IMR-90 (cell line): ENCODE results near the gene MID1. TPM values are rescaled to one million over a fixed set of nuclear protein-coding genes. Genes with fewer than 3 reads are reported as not detected.

Experiments used
- ATAC-seq: fragments of 200-7000 bp; cut with Tn5 transposase; 2 replicates; pipeline ENCODE4 v1.9.1; 2020; ENCODE audit warnings: low read depth, mild to moderate bottlenecking, moderate library complexity
- BruUV-seq: library from RNA; stranded (reverse); fragments of 400-500 nt; replicated peaks from 2 replicates; lab custom pipeline; 2021; lab: Mats Ljungman, UMichigan
- CTCF ChIA-PET: fragments of 300-600 bp; formaldehyde crosslinking; extraction: SDS; loops from one replicate; lab custom pipeline; 2021; ENCODE audit warnings: antibody characterized with exemption; lab: Yijun Ruan, JAX
- POLR2A ChIA-PET: fragments of 300-600 bp; sonication (Branson Sonifier 250); formaldehyde crosslinking; loops from one replicate; lab custom pipeline; 2022; ENCODE audit warnings: antibody characterized with exemption; ENCODE audit not compliant: unreplicated experiment; lab: Charles Lee
- DNase-seq: peaks from one replicate; pipeline ENCODE4 v3.0.0; 2013
- H2AFZ ChIP-seq: replicated peaks from 2 replicates; pipeline ENCODE3; 2013; ENCODE audit warnings: low read length, mild to moderate bottlenecking; ENCODE audit not compliant: poor library complexity
- H2AK5ac ChIP-seq: 2 replicates; pipeline ENCODE4 v1.6.1; 2013; ENCODE audit warnings: low read depth, low read length, inconsistent platforms
- H2AK9ac ChIP-seq: replicated peaks from 2 replicates; pipeline ENCODE3; 2013; ENCODE audit warnings: mild to moderate bottlenecking, low read depth, low read length, moderate library complexity; ENCODE audit not compliant: poor library complexity
- H2BK120ac ChIP-seq: 2 replicates; pipeline ENCODE4 v1.6.1; 2013; ENCODE audit warnings: low read depth, low read length, inconsistent platforms
- H2BK15ac ChIP-seq: 3 replicates; pipeline ENCODE4 v1.6.1; 2013; ENCODE audit warnings: low read depth, low read length, inconsistent platforms
- H2BK20ac ChIP-seq: 2 replicates; pipeline ENCODE4 v1.6.1; 2013; ENCODE audit warnings: low read depth, mild to moderate bottlenecking, inconsistent platforms, low read length, moderate library complexity
- H2BK5ac ChIP-seq: 2 replicates; pipeline ENCODE4 v1.6.1; 2013; ENCODE audit warnings: mild to moderate bottlenecking, low read depth, low read length, inconsistent platforms; ENCODE audit not compliant: poor library complexity, severe bottlenecking
- H3K14ac ChIP-seq: replicated peaks from 2 replicates; pipeline ENCODE4 v1.6.1; 2013; ENCODE audit warnings: low read depth, low read length, inconsistent platforms
- H3K18ac ChIP-seq: 2 replicates; pipeline ENCODE4 v1.6.1; 2013; ENCODE audit warnings: low read depth, low read length, control low read depth
- H3K23ac ChIP-seq: 2 replicates; pipeline ENCODE4 v1.6.1; 2013; ENCODE audit warnings: low read depth, low read length, inconsistent platforms
- H3K27ac ChIP-seq: 2 replicates; pipeline ENCODE4 v1.5.1; 2013; ENCODE audit warnings: mild to moderate bottlenecking, control low read depth, low read length; ENCODE audit not compliant: insufficient read depth
- H3K27me3 ChIP-seq: 2 replicates; pipeline ENCODE4 v1.6.1; 2013; ENCODE audit warnings: low read length; ENCODE audit not compliant: control insufficient read depth, insufficient read depth
- H3K36me3 ChIP-seq: 2 replicates; pipeline ENCODE4 v1.6.1; 2013; ENCODE audit warnings: low read length, mixed read lengths; ENCODE audit not compliant: control insufficient read depth, insufficient read depth
- H3K4ac ChIP-seq: 2 replicates; pipeline ENCODE4 v1.6.1; 2013; ENCODE audit warnings: low read depth, low read length, inconsistent platforms
- H3K4me1 ChIP-seq: 2 replicates; pipeline ENCODE4 v1.6.1; 2013; ENCODE audit warnings: low read length, mixed read lengths; ENCODE audit not compliant: control insufficient read depth, insufficient read depth
- H3K4me2 ChIP-seq: 2 replicates; pipeline ENCODE4 v1.6.1; 2013; ENCODE audit warnings: low read depth, mild to moderate bottlenecking, control low read depth, low read length, moderate library complexity
- H3K4me3 ChIP-seq: 2 replicates; pipeline ENCODE4 v1.5.1; 2013; ENCODE audit warnings: low read depth, mild to moderate bottlenecking, control low read depth, low read length, moderate library complexity; ENCODE audit not compliant: insufficient read depth
- H3K56ac ChIP-seq: 2 replicates; pipeline ENCODE4 v1.6.1; 2013; ENCODE audit warnings: low read length, inconsistent platforms; ENCODE audit not compliant: insufficient read depth; ENCODE audit errors: extremely low read depth
- H3K79me1 ChIP-seq, 2 experiments: 2 replicates each; pipeline ENCODE4 v1.6.1; 2013; ENCODE audit warnings: low read length in 2 of 2, inconsistent platforms in 1 of 2, low read depth in 1 of 2
- H3K9ac ChIP-seq: 2 replicates; pipeline ENCODE4 v1.6.1; 2013; ENCODE audit warnings: low read depth, low read length, control low read depth
- H3K9me1 ChIP-seq: 2 replicates; pipeline ENCODE4 v1.6.1; 2013; ENCODE audit warnings: low read length, inconsistent platforms; ENCODE audit not compliant: insufficient read depth
- H3K9me3 ChIP-seq: 2 replicates; pipeline ENCODE4 v1.6.1; 2013; ENCODE audit warnings: low read length; ENCODE audit not compliant: control insufficient read depth, insufficient read depth
- H4K20me1 ChIP-seq: 2 replicates; pipeline ENCODE4 v1.6.1; 2013; ENCODE audit warnings: low read length, inconsistent platforms; ENCODE audit not compliant: insufficient read depth
- H4K5ac ChIP-seq: 2 replicates; pipeline ENCODE4 v1.6.1; 2013; ENCODE audit warnings: mild to moderate bottlenecking, low read depth, low read length, control low read depth
- H4K8ac ChIP-seq, 2 experiments: 2 replicates each; pipeline ENCODE4 v1.6.1; 2013; ENCODE audit warnings: low read depth in 2 of 2, low read length in 2 of 2, control low read depth in 1 of 2, inconsistent platforms in 1 of 2
- H4K91ac ChIP-seq: 2 replicates; pipeline ENCODE4 v1.6.1; 2013; ENCODE audit warnings: low read depth, low read length, inconsistent platforms; ENCODE audit not compliant: insufficient read depth
- BHLHE40 ChIP-seq: fragments of 150-350 bp; IDR thresholded peaks from 2 replicates; pipeline ENCODE4 v1.6.1; 2016; ENCODE audit warnings: mild to moderate bottlenecking, low read depth, low read length
- CTCF ChIP-seq: conservative IDR thresholded peaks from 2 replicates; pipeline ENCODE4 v1.5.1; 2012; ENCODE audit warnings: mild to moderate bottlenecking, low read depth, low read length, improper control_type of control experiment
- FOS ChIP-seq: fragments of 150-350 bp; IDR thresholded peaks from 2 replicates; pipeline ENCODE4 v1.6.1; 2016; ENCODE audit warnings: low read depth, low read length
- MAFK ChIP-seq: IDR thresholded peaks from 2 replicates; pipeline ENCODE4 v1.6.1; 2012; ENCODE audit warnings: low read depth, low read length, improper control_type of control experiment
- MAZ ChIP-seq: IDR thresholded peaks from 2 replicates; pipeline ENCODE4 v1.6.1; 2012; ENCODE audit warnings: low read depth, mild to moderate bottlenecking, low read length, improper control_type of control experiment, moderate library complexity, borderline replicate concordance
- MXI1 ChIP-seq: IDR thresholded peaks from 2 replicates; pipeline ENCODE4 v1.6.1; 2012; ENCODE audit warnings: low read depth, mild to moderate bottlenecking, low read length, moderate library complexity, borderline replicate concordance
- POLR2A ChIP-seq: IDR thresholded peaks from 2 replicates; pipeline ENCODE4 v1.6.1; 2012; ENCODE audit warnings: mild to moderate bottlenecking, low read depth, low read length
- RCOR1 ChIP-seq: IDR thresholded peaks from 2 replicates; pipeline ENCODE4 v1.6.1; 2012; ENCODE audit warnings: mild to moderate bottlenecking, low read length, improper control_type of control experiment; ENCODE audit not compliant: insufficient replicate concordance
- USF2 ChIP-seq: fragments of 150-350 bp; IDR thresholded peaks from 2 replicates; pipeline ENCODE4 v1.6.1; 2017; ENCODE audit warnings: mild to moderate bottlenecking, antibody characterized with exemption, low read length, low read depth
- WGBS, 2 experiments: methylation state at CpG; one replicate each; pipeline versions ENCODE4 v1.1.5 to v1.1.7; 2013; ENCODE audit warnings: missing lambda C conversion rate in 2 of 2; ENCODE audit not compliant: insufficient read length in 1 of 2; ENCODE audit errors: extremely low coverage in 2 of 2; 5-methylcytosine and 5-hydroxymethylcytosine counted together
- dilution Hi-C: fragments of 300-500 bp; cut with HindIII; formaldehyde crosslinking; loops from one replicate; pipeline ENCODE4 v1.14.3; 2018; ENCODE audit warnings: low sequenced_read_pairs; ENCODE audit not compliant: unreplicated experiment
- in situ Hi-C: fragments of 300-500 bp; cut with MboI; formaldehyde crosslinking; loops from 3 replicates; pipeline ENCODE4 v1.14.3; 2019; ENCODE audit warnings: low sequenced_read_pairs, inconsistent platforms, mixed read lengths
- intact Hi-C: fragments of 100-400 bp; cut with micrococcal nuclease; formaldehyde crosslinking; loops from 2 replicates; pipeline ENCODE4 v1.10.0; 2022
- polyA plus RNA-seq, 3 experiments: library from polyadenylated mRNA; depleted of rRNA; stranded (reverse); fragments of >200 nt; gene quantifications; 2 replicates each; pipeline ENCODE4 v1.2.3, GENCODE V29; 2012; ENCODE audit warnings: low replicate concordance in 1 of 3
- total RNA-seq: library from RNA; depleted of rRNA; stranded (reverse); fragments of >200 nt; gene quantifications from 2 replicates; pipeline ENCODE4 v1.2.3, GENCODE V29; 2012
- TF ChIP-seq, protein P1 (sequence below): fragments of 150-350 bp; IDR thresholded peaks from 2 replicates; pipeline ENCODE4 v1.6.1; 2016; ENCODE audit warnings: low read depth, mild to moderate bottlenecking, low read length, moderate library complexity, borderline replicate concordance

The MID1 gene
- total and polyA plus RNA-seq, 2 of the 4 experiments (the other 2 are of a cell fraction): 37.2 to 106 TPM

DNA sequence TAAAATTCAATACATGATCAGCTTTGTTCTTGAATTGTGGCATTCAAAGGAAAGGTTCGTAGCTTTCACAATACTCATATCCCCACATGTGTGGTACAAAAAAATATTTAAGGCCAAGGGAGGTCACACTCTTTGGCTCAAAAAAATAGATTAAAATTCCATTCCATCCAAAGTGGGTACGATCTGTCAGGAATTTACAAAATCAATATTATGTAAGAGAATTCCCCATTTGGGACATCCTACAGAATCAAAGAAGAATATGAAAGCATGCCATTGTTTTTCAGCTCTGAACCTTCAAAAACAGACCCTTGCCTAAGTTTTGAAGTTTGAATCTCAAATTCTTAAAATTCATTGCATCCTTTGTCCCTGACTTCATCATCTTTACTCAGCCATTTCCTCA is 85.8 kb downstream of the MID1 start:
- in situ Hi-C loops: no loop called here
- POLR2A ChIA-PET: no interaction called here
- H2AK5ac ChIP-seq: no peak overlapping the region

More for the DNA sequence above, 85.8 kb downstream of the MID1 start:
- TF ChIP-seq BHLHE40 (no peak), RCOR1 (no peak), MXI1 (no peak), CTCF (no peak), USF2 (no peak), MAFK (no peak), POLR2A (no peak), FOS (no peak), MAZ (no peak)
- TF ChIP-seq, protein P1, sequence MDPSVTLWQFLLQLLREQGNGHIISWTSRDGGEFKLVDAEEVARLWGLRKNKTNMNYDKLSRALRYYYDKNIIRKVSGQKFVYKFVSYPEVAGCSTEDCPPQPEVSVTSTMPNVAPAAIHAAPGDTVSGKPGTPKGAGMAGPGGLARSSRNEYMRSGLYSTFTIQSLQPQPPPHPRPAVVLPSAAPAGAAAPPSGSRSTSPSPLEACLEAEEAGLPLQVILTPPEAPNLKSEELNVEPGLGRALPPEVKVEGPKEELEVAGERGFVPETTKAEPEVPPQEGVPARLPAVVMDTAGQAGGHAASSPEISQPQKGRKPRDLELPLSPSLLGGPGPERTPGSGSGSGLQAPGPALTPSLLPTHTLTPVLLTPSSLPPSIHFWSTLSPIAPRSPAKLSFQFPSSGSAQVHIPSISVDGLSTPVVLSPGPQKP: no peak
- Histone ChIP-seq H3K9me1 (no peaks in the 10 kb centered on the region), H2AFZ (no peak overlapping the region), H4K91ac (no peak overlapping the region), H3K79me1 (peaks cover 0 to 11% of the 10 kb centered on the region in 2 experiments; a peak in 2 of 4 replicates), H4K20me1 (no peaks in the 10 kb centered on the region), H3K18ac (no peak overlapping the region), H3K27ac (no peak overlapping the region), H3K56ac (no peak overlapping the region), H4K8ac (0 out of 4 replicates have a peak overlapping the region, but pooled peaks of 1 of the 2 experiments have one; percentile 28), H3K27me3 (no peaks in the 10 kb centered on the region), H2AK9ac (no peak overlapping the region), H2BK5ac (no peak overlapping the region), H3K23ac (no peak overlapping the region), H3K36me3 (no peaks in the 10 kb centered on the region), H3K4me3 (no peak overlapping the region), H3K9me3 (no peaks in the 10 kb centered on the region), H3K14ac (no peak overlapping the region), H3K4ac (no peak overlapping the region), H2BK15ac (no peak overlapping the region), H3K4me1 (peaks cover 3% of the 10 kb centered on the region), H2BK120ac (no peak overlapping the region), H3K9ac (no peak overlapping the region), H3K4me2 (no peak overlapping the region), H2BK20ac (no peak overlapping the region), H4K5ac (no peak overlapping the region)
- CTCF ChIA-PET: no interaction called here
- dilution Hi-C loops: no loop called here
- no peak for ATAC-seq
- no CpG with 5 or more reads among the region's 2 CpGs for WGBS, 2 experiments
- no TSS peak for BruUV-seq
- intact Hi-C loops: no loop called here
- no peak for DNase-seq
